Gastrocnemius medialis (tissue), 4 donors: Measurements from ENCODE around the gene EPB41L4B. TPM values are rescaled to one million over a fixed set of nuclear protein-coding genes. Genes with fewer than 3 reads are reported as not detected.
"Not testable (repeated sequence)": the region's sequence is repeated elsewhere in the genome, so short reads cannot be mapped to it uniquely, and the experiment has no call there.

Experiments
- ATAC-seq, 2 donors: fragments of 150-250 bp; one replicate each; pipeline ENCODE4 v1.9.1; 2016
- DNase-seq, 2 donors: peaks; one replicate each; pipeline ENCODE4 v3.0.0-alpha.2; 2019
- H3K27ac ChIP-seq, 4 donors: fragments of 200-600 bp; sonication (generic); 1 replicate in 1 of 4; 2 replicates in 3 of 4; pipeline ENCODE4 v1.5.1; 2016 to 2018; ENCODE audit warnings: mild to moderate bottlenecking in 2 of 4, moderate library complexity in 1 of 4
- H3K27me3 ChIP-seq, 3 donors: fragments of 200-600 bp; sonication (generic) in 2 of 3; 1 replicate in 1 of 3; 2 replicates in 2 of 3; pipeline versions ENCODE4 v1.5.1 to v1.6.0; 2016 to 2019; ENCODE audit warnings: mild to moderate bottlenecking in 1 of 3, moderate library complexity in 1 of 3
- H3K36me3 ChIP-seq, 2 donors: fragments of 200-600 bp; sonication (generic) in 1 of 2; one replicate each; pipeline ENCODE4 v1.5.1; 2017 to 2018
- H3K4me1 ChIP-seq, 2 donors: fragments of 200-600 bp; sonication (generic) in 1 of 2; one replicate each; pipeline ENCODE4 v1.5.1; 2016 to 2017; ENCODE audit warnings: mild to moderate bottlenecking in 2 of 2
- H3K4me3 ChIP-seq, 4 donors: fragments of 200-600 bp; sonication (generic) in 3 of 4; 1 replicate in 1 of 4; 2 replicates in 3 of 4; pipeline ENCODE4 v1.5.1; 2016 to 2019; ENCODE audit warnings: mild to moderate bottlenecking in 2 of 4
- H3K9me3 ChIP-seq, 3 donors: fragments of 200-600 bp; sonication (generic) in 2 of 3; 1 replicate in 1 of 3; 2 replicates in 2 of 3; pipeline ENCODE4 v1.5.1; 2016 to 2019
- POLR2A ChIP-seq, 2 donors: fragments of 450-650 bp; IDR thresholded peaks; one replicate each; pipeline ENCODE4 v1.6.1; 2017; ENCODE audit warnings: antibody characterized with exemption in 2 of 2, mild to moderate bottlenecking in 2 of 2, moderate library complexity in 2 of 2
- in situ Hi-C, 4 donors: fragments of 200-750 bp; cut with MboI; loops; one replicate each; pipeline versions ENCODE4 v1.15.0 to v1.8.0; 2017; ENCODE audit warnings: low sequenced_read_pairs in 4 of 4
- intact Hi-C: fragments of 100-400 bp; cut with DNase I; formaldehyde crosslinking; loops from one replicate; pipeline ENCODE4 v1.15.1; 2023; ENCODE audit warnings: low total_unique reads
- total RNA-seq, 4 donors: library from RNA; depleted of rRNA; stranded (reverse); fragments of >200 nt; gene quantifications; one replicate each; pipeline versions ENCODE4 v1.1.0 to v1.2.3, GENCODE V29; 2016
- TF ChIP-seq, protein P1 (sequence below), 5 experiments: fragments of 450-650 bp in 3 of 5; fragments of 200-600 bp in 2 of 5; sonication (generic) in 2 of 5; IDR thresholded peaks in 4 of 5; conservative IDR thresholded peaks in 1 of 5; 1 replicate in 4 of 5; 2 replicates in 1 of 5; pipeline ENCODE4 v1.5.1; 2016 to 2019; ENCODE audit warnings: antibody characterized with exemption in 5 of 5, mild to moderate bottlenecking in 3 of 5, moderate library complexity in 3 of 5

EPB41L4B gene
- total RNA-seq, 4 donors from 2014 or later, result 3.8 to 6.9 (median 6.1) TPM

DNA sequence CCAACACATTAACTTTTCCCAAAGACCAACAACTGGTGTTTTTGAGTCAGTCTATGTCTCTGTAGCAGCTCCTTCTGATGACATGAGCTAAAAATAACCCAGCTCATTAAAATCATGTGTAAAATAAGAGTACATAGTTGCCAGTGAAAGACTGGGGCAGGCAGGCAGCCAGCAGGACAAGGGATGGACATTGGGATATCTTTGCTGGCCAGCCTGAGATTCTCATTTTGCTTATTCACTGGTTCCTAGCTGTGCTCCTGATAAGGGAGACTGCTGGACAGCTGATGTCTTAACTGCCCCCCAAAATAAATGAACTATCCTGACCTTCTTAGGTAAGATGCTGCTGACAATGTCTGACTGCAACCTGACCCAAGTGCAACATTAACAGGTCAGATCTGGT, 33.9 kb downstream of the EPB41L4B start:
- Histone ChIP-seq H3K4me3 (no peak overlapping the region), H3K27ac (peak overlapping the region; percentile 9 to 76 (median 63)), H3K27me3 (no peaks in the 10 kb centered on the region), H3K4me1 (peaks cover 7 to 15% of the 10 kb centered on the region in 2 donors), H3K9me3 (no peaks in the 10 kb centered on the region), H3K36me3 (no peaks in the 10 kb centered on the region)
- ATAC-seq (peak; percentile 77 to 85), DNase-seq (peak in 1 of 2 donors; percentile 36)
- TF ChIP-seq, protein P1, sequence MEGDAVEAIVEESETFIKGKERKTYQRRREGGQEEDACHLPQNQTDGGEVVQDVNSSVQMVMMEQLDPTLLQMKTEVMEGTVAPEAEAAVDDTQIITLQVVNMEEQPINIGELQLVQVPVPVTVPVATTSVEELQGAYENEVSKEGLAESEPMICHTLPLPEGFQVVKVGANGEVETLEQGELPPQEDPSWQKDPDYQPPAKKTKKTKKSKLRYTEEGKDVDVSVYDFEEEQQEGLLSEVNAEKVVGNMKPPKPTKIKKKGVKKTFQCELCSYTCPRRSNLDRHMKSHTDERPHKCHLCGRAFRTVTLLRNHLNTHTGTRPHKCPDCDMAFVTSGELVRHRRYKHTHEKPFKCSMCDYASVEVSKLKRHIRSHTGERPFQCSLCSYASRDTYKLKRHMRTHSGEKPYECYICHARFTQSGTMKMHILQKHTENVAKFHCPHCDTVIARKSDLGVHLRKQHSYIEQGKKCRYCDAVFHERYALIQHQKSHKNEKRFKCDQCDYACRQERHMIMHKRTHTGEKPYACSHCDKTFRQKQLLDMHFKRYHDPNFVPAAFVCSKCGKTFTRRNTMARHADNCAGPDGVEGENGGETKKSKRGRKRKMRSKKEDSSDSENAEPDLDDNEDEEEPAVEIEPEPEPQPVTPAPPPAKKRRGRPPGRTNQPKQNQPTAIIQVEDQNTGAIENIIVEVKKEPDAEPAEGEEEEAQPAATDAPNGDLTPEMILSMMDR (IDR thresholded peaks at IDR 0.05 in 4 of 5, conservative IDR thresholded peaks at IDR 0.05 in 1 of 5), result no peak
- TF ChIP-seq POLR2A (IDR thresholded peaks at IDR 0.05), result no peak
- in situ Hi-C loops (no loop called here), intact Hi-C loops (no loop called here)

DNA sequence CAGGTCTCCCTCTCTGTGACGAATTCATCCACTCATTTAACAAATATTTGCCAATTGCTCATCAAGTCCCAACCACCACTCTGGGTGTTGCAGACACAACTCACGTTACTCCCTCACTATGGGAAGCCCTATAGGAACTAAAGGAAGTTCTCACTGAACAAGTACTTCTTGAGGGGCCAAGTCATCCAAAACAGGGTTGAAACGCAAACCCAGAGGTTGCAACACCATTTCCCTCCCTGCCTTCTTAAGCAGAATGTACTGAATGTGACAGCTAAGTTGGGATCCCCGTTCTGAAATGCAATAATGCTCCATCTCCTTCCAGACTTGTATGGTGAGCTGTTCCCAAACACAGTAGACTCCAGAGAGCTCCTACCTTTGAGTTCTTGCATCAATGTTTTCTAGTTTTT, 34.3 kb downstream of the EPB41L4B start:
- Histone ChIP-seq H3K27ac (peak overlapping the region; percentile 9 to 76 (median 63)), H3K9me3 (no peaks in the 10 kb centered on the region), H3K27me3 (no peaks in the 10 kb centered on the region), H3K4me3 (no peak overlapping the region), H3K36me3 (no peaks in the 10 kb centered on the region), H3K4me1 (peaks cover 7 to 15% of the 10 kb centered on the region in 2 donors)
- in situ Hi-C loops, result no loop called here
- TF ChIP-seq, protein P1 (IDR thresholded peaks at IDR 0.05 in 4 of 5, conservative IDR thresholded peaks at IDR 0.05 in 1 of 5), result no peak
- no peak for TF ChIP-seq POLR2A (IDR thresholded peaks at IDR 0.05)
- peak in 1 of 2 donors; percentile 28 for DNase-seq
- ATAC-seq, result peak; percentile 60 to 80
- intact Hi-C loops, result no loop called here

DNA sequence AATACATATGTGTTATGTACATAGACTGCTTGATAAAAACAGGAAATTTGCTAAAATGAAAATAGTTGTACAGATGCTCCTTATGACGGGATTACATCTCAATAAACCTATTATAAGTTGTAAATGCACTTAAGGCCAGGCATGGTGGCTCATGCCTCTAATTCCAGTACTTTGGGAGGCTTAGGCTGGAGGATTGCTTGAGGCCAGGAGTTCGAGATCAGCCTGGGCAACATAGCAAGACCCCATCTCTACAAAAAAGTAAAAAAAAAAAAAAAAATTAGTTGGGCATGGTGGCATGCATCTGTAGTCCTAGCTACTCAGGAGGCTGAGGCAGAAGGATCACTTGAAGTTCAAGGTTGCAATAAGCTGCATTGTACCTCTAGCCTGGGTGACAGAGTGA, 37.2 kb downstream of the EPB41L4B start:
- intact Hi-C loops, DNase-seq, H3K36me3 ChIP-seq, H3K27ac ChIP-seq, H3K9me3 ChIP-seq, H3K27me3 ChIP-seq, in situ Hi-C loops, ATAC-seq, H3K4me3 ChIP-seq: not testable (repeated sequence)
- H3K4me1 ChIP-seq, result peaks cover 7 to 15% of the 10 kb centered on the region in 2 donors

DNA sequence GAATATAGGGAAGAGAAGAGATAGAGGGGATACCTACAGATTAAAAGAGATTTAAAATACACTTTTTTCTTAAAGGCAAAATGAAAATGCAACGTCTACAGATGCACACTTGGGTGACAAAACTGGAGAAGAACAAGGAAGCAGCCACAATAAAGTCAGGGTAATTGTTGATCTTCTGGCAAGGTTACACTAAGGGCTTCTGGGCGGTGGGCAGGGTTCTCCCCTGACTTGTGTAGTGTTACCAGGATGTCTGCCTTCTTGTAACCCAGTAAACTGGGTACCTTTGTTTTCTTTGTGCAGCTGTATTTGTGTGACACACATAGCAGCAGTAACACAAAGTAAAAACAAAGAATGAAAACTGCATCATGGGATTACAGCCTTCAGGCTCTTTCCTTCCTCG, 37.8 kb downstream of the EPB41L4B start:
- ATAC-seq (no peak), DNase-seq (no peak)
- intact Hi-C loops (no loop called here), in situ Hi-C loops (no loop called here)
- Histone ChIP-seq H3K4me1 (peaks cover 7 to 15% of the 10 kb centered on the region in 2 donors), H3K4me3 (no peak overlapping the region), H3K9me3 (no peaks in the 10 kb centered on the region), H3K27ac (no peak overlapping the region), H3K36me3 (no peaks in the 10 kb centered on the region), H3K27me3 (no peaks in the 10 kb centered on the region)
- TF ChIP-seq POLR2A (IDR thresholded peaks at IDR 0.05), result no peak
- TF ChIP-seq, protein P1 (IDR thresholded peaks at IDR 0.05 in 4 of 5, conservative IDR thresholded peaks at IDR 0.05 in 1 of 5), result no peak

DNA sequence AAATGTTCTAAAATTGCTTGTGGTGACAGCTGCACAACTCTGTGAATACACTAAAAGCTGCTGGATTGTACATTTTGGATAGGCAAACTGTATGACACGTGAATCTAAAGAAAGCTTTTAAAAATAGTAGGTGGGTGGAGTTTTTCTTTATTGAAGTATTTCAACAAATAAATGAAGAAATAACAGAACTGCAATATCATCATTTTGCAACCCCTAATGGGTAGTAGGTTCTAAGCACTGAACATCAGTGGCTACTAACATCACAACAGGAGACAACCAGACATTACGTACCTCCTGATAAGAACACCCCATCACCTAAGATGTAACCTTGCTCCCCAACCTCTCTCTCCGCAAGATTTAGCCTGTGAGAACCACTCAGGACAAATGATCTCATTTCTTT, 38.6 kb downstream of the EPB41L4B start:
- no peak for ATAC-seq
- H3K27me3 ChIP-seq, result no peaks in the 10 kb centered on the region
- in situ Hi-C loops, result no loop called here
- intact Hi-C loops, result no loop called here
- H3K36me3 ChIP-seq, result no peaks in the 10 kb centered on the region
- H3K27ac ChIP-seq, result no peak overlapping the region
- H3K4me3 ChIP-seq, result no peak overlapping the region
- DNase-seq, result no peak
- no peak for TF ChIP-seq POLR2A (IDR thresholded peaks at IDR 0.05)
- TF ChIP-seq, protein P1 (IDR thresholded peaks at IDR 0.05 in 4 of 5, conservative IDR thresholded peaks at IDR 0.05 in 1 of 5), result no peak
- no peaks in the 10 kb centered on the region for H3K9me3 ChIP-seq
- H3K4me1 ChIP-seq, result peaks cover 7 to 11% of the 10 kb centered on the region in 2 donors
